NT2/D1 (cell line): ENCODE measurements around the gene ST8SIA5.

Experiments
- DNase-seq: peaks from one replicate; pipeline ENCODE4 v3.0.0-alpha.2; 2011; ENCODE audit warnings: low read depth, low spot score
- H3K27me3 ChIP-seq: 2 replicates; pipeline ENCODE4 v1.6.0; 2011; ENCODE audit warnings: mild to moderate bottlenecking; ENCODE audit not compliant: insufficient read length, insufficient read depth
- H3K36me3 ChIP-seq: 2 replicates; pipeline ENCODE4 v1.6.1; 2011; ENCODE audit warnings: mild to moderate bottlenecking, low read length, mixed read lengths; ENCODE audit not compliant: insufficient read depth, insufficient read length
- H3K4me1 ChIP-seq: 2 replicates; pipeline ENCODE4 v1.5.1; 2011; ENCODE audit not compliant: insufficient read depth, insufficient read length
- H3K4me3 ChIP-seq: 2 replicates; pipeline ENCODE4 v1.5.1; 2011; ENCODE audit warnings: low read depth; ENCODE audit not compliant: insufficient read length
- H3K9ac ChIP-seq: 2 replicates; pipeline ENCODE4 v1.6.0; 2011; ENCODE audit warnings: low read depth; ENCODE audit not compliant: insufficient read length
- H3K9me3 ChIP-seq: 2 replicates; pipeline ENCODE4 v1.5.1; 2011; ENCODE audit warnings: mild to moderate bottlenecking, low read length; ENCODE audit not compliant: insufficient read depth
- SUZ12 ChIP-seq: IDR thresholded peaks from 2 replicates; pipeline ENCODE4 v1.6.1; 2011; ENCODE audit not compliant: insufficient read length, insufficient read depth; ENCODE audit errors: extremely low read depth
- YY1 ChIP-seq: IDR thresholded peaks from 2 replicates; pipeline ENCODE4 v1.6.1; 2011; ENCODE audit not compliant: insufficient read length, insufficient read depth
- ZNF274 ChIP-seq: IDR thresholded peaks from 2 replicates; pipeline ENCODE4 v1.6.1; 2011; ENCODE audit warnings: mild to moderate bottlenecking, low read depth, low read length

ST8SIA5 gene

DNA sequence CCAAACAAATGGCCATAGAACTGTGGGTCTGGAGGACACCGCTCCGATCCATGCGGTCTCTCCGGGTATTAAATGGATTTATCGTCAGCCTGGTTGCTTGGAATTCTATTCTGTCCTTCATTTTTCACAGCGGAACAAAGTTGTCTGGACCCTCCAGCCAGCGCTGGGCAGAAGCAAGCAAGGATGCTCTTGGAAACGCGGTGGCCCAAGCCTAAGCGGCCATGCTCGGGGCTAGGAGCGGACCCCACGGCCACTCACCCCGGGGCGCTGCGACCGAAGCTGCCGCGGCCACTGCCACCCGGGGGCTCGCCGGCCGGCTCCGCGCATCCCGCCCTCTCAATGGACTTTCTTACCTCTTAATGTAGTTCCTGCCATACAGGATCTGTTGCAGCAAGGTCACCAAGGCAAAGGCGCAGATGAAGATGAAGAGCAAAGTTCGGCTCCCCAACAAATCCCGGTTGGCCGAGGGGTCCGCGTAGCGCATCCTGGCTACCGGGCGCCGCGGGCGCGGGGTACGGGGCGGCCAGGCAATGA is 761 bp downstream of the ST8SIA5 start:
- peak overlapping the region; percentile 42 for H3K9ac ChIP-seq
- H3K27me3 ChIP-seq = peaks cover 58% of the 10 kb centered on the region

DNA sequence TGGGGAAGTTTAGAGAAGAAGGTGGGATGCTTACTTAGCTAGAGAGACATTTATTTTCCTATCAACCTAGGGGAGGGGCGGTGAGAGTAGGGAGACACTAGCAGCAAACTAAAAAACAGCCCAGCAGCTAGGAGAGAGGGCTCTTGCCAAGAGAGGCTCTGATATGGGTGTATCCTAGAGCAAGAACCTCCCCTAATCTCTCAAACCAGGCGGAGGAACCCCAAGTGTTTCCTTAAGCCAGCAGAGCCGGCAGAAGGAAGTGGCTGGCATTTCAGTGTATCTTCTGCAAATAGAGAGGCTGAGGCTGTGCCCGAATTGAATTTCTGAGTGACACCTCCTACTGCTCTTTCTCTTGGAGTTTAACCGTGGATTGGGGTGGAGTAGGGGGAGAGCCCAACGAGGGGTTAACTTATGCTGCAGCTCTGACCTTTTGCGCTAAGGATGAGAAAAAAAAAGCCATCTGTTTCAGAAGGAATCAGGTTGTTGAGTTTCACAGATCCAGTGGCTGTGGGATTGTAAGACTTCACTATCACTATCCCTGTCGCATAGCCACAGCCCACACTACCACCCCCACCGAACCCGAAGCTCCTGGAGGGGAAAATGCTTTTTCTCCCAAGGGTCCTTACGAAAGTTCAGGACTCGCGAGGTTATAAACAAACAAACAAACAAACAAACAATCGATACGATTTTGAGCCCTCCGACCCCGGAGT is 1.4 kb downstream of the ST8SIA5 start:
- DNase-seq = no peak
- no peaks in the 10 kb centered on the region for H3K36me3 ChIP-seq
- peaks cover 53% of the 10 kb centered on the region for H3K27me3 ChIP-seq
- H3K4me3 ChIP-seq = no peak overlapping the region
- peaks cover 8% of the 10 kb centered on the region for H3K4me1 ChIP-seq
- no peak overlapping the region for H3K9ac ChIP-seq
- H3K9me3 ChIP-seq = no peaks in the 10 kb centered on the region
- TF ChIP-seq SUZ12 (no peak), YY1 (no peak), ZNF274 (no peak)

More for the DNA sequence above, 761 bp downstream of the ST8SIA5 start:
- no peak for TF ChIP-seq SUZ12
- TF ChIP-seq ZNF274 = no peak
- no peak for TF ChIP-seq YY1
- Histone ChIP-seq H3K36me3 (no peaks in the 10 kb centered on the region), H3K9me3 (no peaks in the 10 kb centered on the region), H3K4me1 (peaks cover 8% of the 10 kb centered on the region), H3K4me3 (peak overlapping the region; percentile 26)
- DNase-seq = no peak

DNA sequence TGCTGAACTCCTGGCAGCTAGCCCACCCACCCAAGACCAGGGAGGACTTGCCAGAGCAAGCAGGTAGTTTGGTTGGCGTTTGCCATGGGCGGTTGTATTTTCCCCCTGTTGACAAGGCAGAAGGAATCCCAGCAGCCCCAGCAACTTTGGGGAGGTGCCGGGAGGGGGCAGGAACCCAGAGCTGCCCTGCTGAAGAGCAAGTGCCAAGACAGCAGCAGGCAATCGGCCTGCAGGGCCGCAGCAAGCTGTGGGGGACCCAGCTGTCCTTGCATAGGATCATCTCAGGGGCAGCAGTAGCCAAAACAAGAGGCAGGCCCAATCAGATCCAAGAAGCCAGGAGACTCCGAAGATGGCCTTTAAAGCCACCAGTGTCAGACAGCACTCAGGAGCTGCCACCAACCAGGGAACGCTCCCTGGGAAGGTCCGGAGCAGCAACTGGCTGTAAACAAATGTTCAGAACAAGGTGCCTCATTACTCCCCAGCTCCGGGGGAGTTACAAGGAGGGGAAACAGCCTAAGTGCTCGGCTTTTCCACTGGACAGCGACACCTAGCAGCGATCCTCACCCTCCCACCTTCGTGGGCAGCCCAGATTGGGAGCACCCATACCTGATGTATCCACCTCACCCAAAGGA is 2.1 kb downstream of the ST8SIA5 start:
- Histone ChIP-seq H3K4me1 (peaks cover 8% of the 10 kb centered on the region), H3K27me3 (peaks cover 46% of the 10 kb centered on the region), H3K36me3 (no peaks in the 10 kb centered on the region), H3K9ac (no peak overlapping the region), H3K9me3 (no peaks in the 10 kb centered on the region), H3K4me3 (no peak overlapping the region)
- no peak for DNase-seq
- TF ChIP-seq ZNF274 = no peak
- TF ChIP-seq SUZ12 = no peak
- no peak for TF ChIP-seq YY1

DNA sequence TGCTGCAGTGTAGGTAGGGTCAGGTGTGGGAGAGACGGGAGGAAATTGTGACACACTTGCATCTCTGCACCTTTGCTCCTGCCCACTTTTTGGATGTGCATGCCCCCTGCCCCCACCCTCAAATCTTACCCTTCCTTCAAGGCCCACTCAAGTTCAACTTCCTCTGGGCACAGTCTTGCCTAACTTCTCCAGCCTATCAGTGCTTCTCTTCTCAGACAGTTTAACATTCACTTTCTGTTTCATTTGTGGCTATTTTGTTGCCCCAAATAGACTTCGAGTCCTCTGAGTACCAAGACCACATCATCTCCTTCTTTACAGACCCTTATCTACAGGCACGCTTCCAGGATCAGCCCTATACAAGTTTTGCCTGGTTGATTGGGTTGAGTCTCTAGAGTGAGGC is 2.7 kb downstream of the ST8SIA5 start:
- no peak for DNase-seq
- H3K27me3 ChIP-seq = peaks cover 40% of the 10 kb centered on the region

DNA sequence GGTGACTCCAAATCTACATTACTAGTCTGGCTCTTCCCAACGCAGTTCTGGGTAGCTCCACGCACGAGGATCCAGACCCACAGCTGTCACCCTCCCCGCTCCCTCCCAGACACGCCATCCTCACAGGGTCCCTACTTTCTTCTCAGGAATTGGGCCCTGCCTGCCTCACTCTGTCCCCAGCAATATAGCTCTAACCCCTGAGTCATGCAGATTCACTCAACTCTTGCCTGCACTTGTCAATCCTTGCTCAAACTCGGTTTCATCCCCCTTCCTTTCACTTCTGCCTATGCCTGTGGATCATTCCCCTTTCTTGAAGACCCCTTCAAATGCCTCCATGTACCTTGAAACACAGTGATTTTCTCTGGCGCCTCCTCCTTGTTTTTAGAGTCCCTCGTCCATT is 5.0 kb downstream of the ST8SIA5 start:
- Histone ChIP-seq H3K4me3 (no peak overlapping the region), H3K4me1 (peaks cover 8% of the 10 kb centered on the region), H3K9ac (no peak overlapping the region), H3K36me3 (no peaks in the 10 kb centered on the region), H3K9me3 (no peaks in the 10 kb centered on the region), H3K27me3 (peaks cover 18% of the 10 kb centered on the region)
- no peak for TF ChIP-seq YY1
- TF ChIP-seq ZNF274 = no peak
- no peak for TF ChIP-seq SUZ12
- no peak for DNase-seq

More for the DNA sequence above, 2.7 kb downstream of the ST8SIA5 start:
- Histone ChIP-seq H3K9me3 (no peaks in the 10 kb centered on the region), H3K4me1 (peaks cover 8% of the 10 kb centered on the region), H3K9ac (no peak overlapping the region), H3K4me3 (no peak overlapping the region), H3K36me3 (no peaks in the 10 kb centered on the region)
- TF ChIP-seq SUZ12 (no peak), YY1 (no peak), ZNF274 (no peak)

DNA sequence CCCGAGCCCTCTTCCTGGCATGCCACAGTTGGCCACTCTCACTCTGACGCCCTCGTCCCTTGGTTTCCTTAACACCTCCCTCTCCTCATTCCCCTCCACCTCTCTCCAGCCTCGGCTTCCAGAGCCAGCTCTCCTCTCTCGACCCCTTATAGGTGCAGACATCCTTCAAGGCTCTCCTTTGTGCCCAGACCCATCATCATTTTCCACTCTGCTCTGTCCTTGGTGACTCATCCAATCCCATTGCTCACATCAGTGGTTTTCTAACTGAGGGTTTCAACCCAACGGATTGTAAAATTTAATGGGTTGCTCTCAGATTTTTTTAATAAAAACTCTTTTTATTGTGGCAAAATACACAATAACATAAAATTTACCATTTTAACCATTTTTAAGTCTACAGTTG is 6.2 kb downstream of the ST8SIA5 start:
- H3K4me3 ChIP-seq = no peak overlapping the region
- no peaks in the 10 kb centered on the region for H3K9me3 ChIP-seq
- no peak for DNase-seq
- no peaks in the 10 kb centered on the region for H3K36me3 ChIP-seq
- H3K27me3 ChIP-seq = peaks cover 6% of the 10 kb centered on the region
- peaks cover 8% of the 10 kb centered on the region for H3K4me1 ChIP-seq
- no peak overlapping the region for H3K9ac ChIP-seq
- no peak for TF ChIP-seq SUZ12
- no peak for TF ChIP-seq YY1
- no peak for TF ChIP-seq ZNF274

DNA sequence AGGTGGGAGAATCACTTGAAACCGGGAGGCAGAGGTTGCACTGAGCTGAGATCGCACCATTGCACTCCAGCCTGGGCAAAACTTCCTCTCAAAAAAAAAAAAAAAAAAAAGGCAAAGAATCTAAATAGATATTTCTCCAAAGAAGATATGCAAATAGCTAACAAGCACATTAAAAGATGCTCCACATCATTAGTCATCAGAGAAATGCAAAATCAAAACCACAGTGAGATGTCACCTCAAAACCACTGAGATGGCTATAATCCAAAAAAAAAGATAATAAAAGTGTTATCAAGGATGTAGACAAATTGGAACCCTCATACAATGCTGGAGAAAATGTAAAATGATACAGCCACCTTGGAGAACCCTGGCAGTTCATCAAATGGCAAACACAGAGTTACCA is 8.4 kb downstream of the ST8SIA5 start:
- H3K4me3 ChIP-seq = no peak overlapping the region
- no peaks in the 10 kb centered on the region for H3K9me3 ChIP-seq
- H3K4me1 ChIP-seq = no peaks in the 10 kb centered on the region
- no peak for TF ChIP-seq SUZ12
- TF ChIP-seq YY1 = no peak
- TF ChIP-seq ZNF274 = no peak
- no peaks in the 10 kb centered on the region for H3K27me3 ChIP-seq
- H3K36me3 ChIP-seq = no peaks in the 10 kb centered on the region
- no peak overlapping the region for H3K9ac ChIP-seq
- no peak for DNase-seq
